GM23338 (cell line): ENCODE data around the gene JUP.
A peak's percentile ranks its signal among the peaks of the same experiment; 100 is the strongest.

Source experiments
- CTCF ChIP-seq, 2 experiments: fragments of 200-600 bp in 1 of 2; sonication (generic) in 1 of 2; conservative IDR thresholded peaks; 2 replicates each; pipeline versions ENCODE4 v1.5.1 to v1.6.1; 2016 to 2017; ENCODE audit warnings: antibody characterized with exemption in 2 of 2, low read depth in 2 of 2, mild to moderate bottlenecking in 2 of 2, moderate library complexity in 1 of 2
- EZH2 ChIP-seq: fragments of 200-600 bp; sonication (generic); IDR thresholded peaks from one replicate; pipeline ENCODE4 v1.8.0; 2017; ENCODE audit warnings: antibody characterized with exemption, mild to moderate bottlenecking, low read depth; ENCODE audit not compliant: unreplicated experiment

GRCh38 chr17:41768682-41769288 lies 17.7 kb downstream of the JUP start:
- peak in 1 of 2 experiments; percentile 28; a peak in 1 of 4 replicates for TF ChIP-seq CTCF (conservative IDR thresholded peaks at IDR 0.05; ENCODE audit: low read depth in 2 of 2)
- TF ChIP-seq EZH2, result no peak
